ENCODE data around the gene HLA-DRB5. TPM values are rescaled to one million over a fixed set of nuclear protein-coding genes. Genes with fewer than 3 reads are reported as not detected.
"Not testable (repeated sequence)": the region's sequence is repeated elsewhere in the genome, so short reads cannot be mapped to it uniquely, and the experiment has no call there.

HLA-DRB5 gene
- total and polyA plus RNA-seq, 2 of the 4 experiments (the other 2 are of a cell fraction), result not detected

DNA sequence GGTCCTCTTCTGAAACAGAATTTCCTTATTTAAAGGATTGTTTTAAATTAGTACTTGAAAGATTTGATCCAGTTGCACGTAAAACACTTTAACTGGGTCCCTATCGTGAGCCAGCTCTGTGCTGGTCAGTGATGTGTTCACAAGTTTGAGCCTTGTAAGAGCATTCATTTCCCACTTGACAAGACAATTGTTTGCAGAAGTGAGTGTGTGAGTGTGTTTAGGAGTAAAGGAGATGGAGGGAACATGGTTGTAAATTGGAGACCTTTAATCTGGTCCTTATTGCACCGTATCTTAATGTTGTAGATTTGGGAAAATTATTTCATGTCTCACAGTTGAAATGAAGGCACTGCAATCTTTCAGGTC, 325 bp upstream of the HLA-DRB5 start:
- H3K4me1 ChIP-seq (ENCODE audit: control insufficient read depth, insufficient read depth, low read length); H3K9ac ChIP-seq (ENCODE audit: low read depth, low read length); H3K23ac ChIP-seq (ENCODE audit: low read depth, low read length); H4K5ac ChIP-seq (ENCODE audit: low read depth, low read length); H4K8ac ChIP-seq (ENCODE audit: low read depth in 2 of 2, low read length in 2 of 2); H2AK5ac ChIP-seq (ENCODE audit: low read depth, low read length); BruUV-seq (replicated peaks); DNase-seq; H3K4ac ChIP-seq (ENCODE audit: low read depth, low read length); POLR2A ChIA-PET (ENCODE audit: unreplicated experiment); H3K14ac ChIP-seq (replicated peaks; ENCODE audit: low read depth, low read length); ATAC-seq (ENCODE audit: low read depth); H3K79me1 ChIP-seq (ENCODE audit: low read depth in 1 of 2, low read length in 2 of 2); H4K91ac ChIP-seq (ENCODE audit: insufficient read depth, low read depth, low read length); H4K20me1 ChIP-seq (ENCODE audit: insufficient read depth, low read length); H2BK15ac ChIP-seq (ENCODE audit: low read depth, low read length); H3K9me1 ChIP-seq (ENCODE audit: insufficient read depth, low read length); H3K27me3 ChIP-seq (ENCODE audit: control insufficient read depth, insufficient read depth, low read length); intact Hi-C loops (cut with micrococcal nuclease); H2BK20ac ChIP-seq (ENCODE audit: low read depth, low read length); H3K36me3 ChIP-seq (ENCODE audit: control insufficient read depth, insufficient read depth, low read length); H3K56ac ChIP-seq (ENCODE audit: extremely low read depth, insufficient read depth, low read length); H2BK5ac ChIP-seq (ENCODE audit: low read depth, low read length, poor library complexity, severe bottlenecking); H3K18ac ChIP-seq (ENCODE audit: low read depth, low read length); H3K9me3 ChIP-seq (ENCODE audit: control insufficient read depth, insufficient read depth, low read length); dilution Hi-C loops (cut with HindIII; ENCODE audit: low sequenced_read_pairs, unreplicated experiment); CTCF ChIA-PET; H2BK120ac ChIP-seq (ENCODE audit: low read depth, low read length); H3K4me3 ChIP-seq (ENCODE audit: insufficient read depth, low read depth, low read length); in situ Hi-C loops (cut with MboI; ENCODE audit: low sequenced_read_pairs); H2AK9ac ChIP-seq (replicated peaks; ENCODE audit: low read depth, low read length, poor library complexity); H3K4me2 ChIP-seq (ENCODE audit: low read depth, low read length); H3K27ac ChIP-seq (ENCODE audit: insufficient read depth, low read length); H2AFZ ChIP-seq (replicated peaks; ENCODE audit: low read length, poor library complexity): not testable (repeated sequence)
- WGBS, 2 experiments (ENCODE audit: extremely low coverage in 2 of 2, insufficient read length in 1 of 2), result 0% methylated on average over 2 of the region's 3 CpGs; no CpG with 5 or more reads in 1 of the 2 experiments

Data from IMR-90 (cell line).